IMR-90 (cell line): ENCODE data around the gene RBM8A. TPM values are rescaled to one million over a fixed set of nuclear protein-coding genes. Genes with fewer than 3 reads are reported as not detected.
A peak's percentile ranks its signal among the peaks of the same experiment; 100 is the strongest.

Experiments
- ATAC-seq: fragments of 200-7000 bp; cut with Tn5 transposase; 2 replicates; pipeline ENCODE4 v1.9.1; 2020; ENCODE audit warnings: low read depth, mild to moderate bottlenecking, moderate library complexity
- BruUV-seq: library from RNA; stranded (reverse); fragments of 400-500 nt; replicated peaks from 2 replicates; lab custom pipeline; 2021; lab: Mats Ljungman, UMichigan
- CTCF ChIA-PET: fragments of 300-600 bp; formaldehyde crosslinking; extraction: SDS; loops from one replicate; lab custom pipeline; 2021; ENCODE audit warnings: antibody characterized with exemption; lab: Yijun Ruan, JAX
- POLR2A ChIA-PET: fragments of 300-600 bp; sonication (Branson Sonifier 250); formaldehyde crosslinking; loops from one replicate; lab custom pipeline; 2022; ENCODE audit warnings: antibody characterized with exemption; ENCODE audit not compliant: unreplicated experiment; lab: Charles Lee
- DNase-seq: peaks from one replicate; pipeline ENCODE4 v3.0.0; 2013
- H2AFZ ChIP-seq: replicated peaks from 2 replicates; pipeline ENCODE3; 2013; ENCODE audit warnings: low read length, mild to moderate bottlenecking; ENCODE audit not compliant: poor library complexity
- H2AK5ac ChIP-seq: 2 replicates; pipeline ENCODE4 v1.6.1; 2013; ENCODE audit warnings: low read depth, low read length, inconsistent platforms
- H2AK9ac ChIP-seq: replicated peaks from 2 replicates; pipeline ENCODE3; 2013; ENCODE audit warnings: mild to moderate bottlenecking, low read depth, low read length, moderate library complexity; ENCODE audit not compliant: poor library complexity
- H2BK120ac ChIP-seq: 2 replicates; pipeline ENCODE4 v1.6.1; 2013; ENCODE audit warnings: low read depth, low read length, inconsistent platforms
- H2BK15ac ChIP-seq: 3 replicates; pipeline ENCODE4 v1.6.1; 2013; ENCODE audit warnings: low read depth, low read length, inconsistent platforms
- H2BK20ac ChIP-seq: 2 replicates; pipeline ENCODE4 v1.6.1; 2013; ENCODE audit warnings: low read depth, mild to moderate bottlenecking, inconsistent platforms, low read length, moderate library complexity
- H2BK5ac ChIP-seq: 2 replicates; pipeline ENCODE4 v1.6.1; 2013; ENCODE audit warnings: mild to moderate bottlenecking, low read depth, low read length, inconsistent platforms; ENCODE audit not compliant: poor library complexity, severe bottlenecking
- H3K14ac ChIP-seq: replicated peaks from 2 replicates; pipeline ENCODE4 v1.6.1; 2013; ENCODE audit warnings: low read depth, low read length, inconsistent platforms
- H3K18ac ChIP-seq: 2 replicates; pipeline ENCODE4 v1.6.1; 2013; ENCODE audit warnings: low read depth, low read length, control low read depth
- H3K23ac ChIP-seq: 2 replicates; pipeline ENCODE4 v1.6.1; 2013; ENCODE audit warnings: low read depth, low read length, inconsistent platforms
- H3K27ac ChIP-seq: 2 replicates; pipeline ENCODE4 v1.5.1; 2013; ENCODE audit warnings: mild to moderate bottlenecking, control low read depth, low read length; ENCODE audit not compliant: insufficient read depth
- H3K27me3 ChIP-seq: 2 replicates; pipeline ENCODE4 v1.6.1; 2013; ENCODE audit warnings: low read length; ENCODE audit not compliant: control insufficient read depth, insufficient read depth
- H3K36me3 ChIP-seq: 2 replicates; pipeline ENCODE4 v1.6.1; 2013; ENCODE audit warnings: low read length, mixed read lengths; ENCODE audit not compliant: control insufficient read depth, insufficient read depth
- H3K4ac ChIP-seq: 2 replicates; pipeline ENCODE4 v1.6.1; 2013; ENCODE audit warnings: low read depth, low read length, inconsistent platforms
- H3K4me1 ChIP-seq: 2 replicates; pipeline ENCODE4 v1.6.1; 2013; ENCODE audit warnings: low read length, mixed read lengths; ENCODE audit not compliant: control insufficient read depth, insufficient read depth
- H3K4me2 ChIP-seq: 2 replicates; pipeline ENCODE4 v1.6.1; 2013; ENCODE audit warnings: low read depth, mild to moderate bottlenecking, control low read depth, low read length, moderate library complexity
- H3K4me3 ChIP-seq: 2 replicates; pipeline ENCODE4 v1.5.1; 2013; ENCODE audit warnings: low read depth, mild to moderate bottlenecking, control low read depth, low read length, moderate library complexity; ENCODE audit not compliant: insufficient read depth
- H3K56ac ChIP-seq: 2 replicates; pipeline ENCODE4 v1.6.1; 2013; ENCODE audit warnings: low read length, inconsistent platforms; ENCODE audit not compliant: insufficient read depth; ENCODE audit errors: extremely low read depth
- H3K79me1 ChIP-seq, 2 experiments: 2 replicates each; pipeline ENCODE4 v1.6.1; 2013; ENCODE audit warnings: low read length in 2 of 2, inconsistent platforms in 1 of 2, low read depth in 1 of 2
- H3K9ac ChIP-seq: 2 replicates; pipeline ENCODE4 v1.6.1; 2013; ENCODE audit warnings: low read depth, low read length, control low read depth
- H3K9me1 ChIP-seq: 2 replicates; pipeline ENCODE4 v1.6.1; 2013; ENCODE audit warnings: low read length, inconsistent platforms; ENCODE audit not compliant: insufficient read depth
- H3K9me3 ChIP-seq: 2 replicates; pipeline ENCODE4 v1.6.1; 2013; ENCODE audit warnings: low read length; ENCODE audit not compliant: control insufficient read depth, insufficient read depth
- H4K20me1 ChIP-seq: 2 replicates; pipeline ENCODE4 v1.6.1; 2013; ENCODE audit warnings: low read length, inconsistent platforms; ENCODE audit not compliant: insufficient read depth
- H4K5ac ChIP-seq: 2 replicates; pipeline ENCODE4 v1.6.1; 2013; ENCODE audit warnings: mild to moderate bottlenecking, low read depth, low read length, control low read depth
- H4K8ac ChIP-seq, 2 experiments: 2 replicates each; pipeline ENCODE4 v1.6.1; 2013; ENCODE audit warnings: low read depth in 2 of 2, low read length in 2 of 2, control low read depth in 1 of 2, inconsistent platforms in 1 of 2
- H4K91ac ChIP-seq: 2 replicates; pipeline ENCODE4 v1.6.1; 2013; ENCODE audit warnings: low read depth, low read length, inconsistent platforms; ENCODE audit not compliant: insufficient read depth
- BHLHE40 ChIP-seq: fragments of 150-350 bp; IDR thresholded peaks from 2 replicates; pipeline ENCODE4 v1.6.1; 2016; ENCODE audit warnings: mild to moderate bottlenecking, low read depth, low read length
- CEBPB ChIP-seq: IDR thresholded peaks from 2 replicates; pipeline ENCODE4 v1.6.1; 2012; ENCODE audit warnings: low read depth, low read length, improper control_type of control experiment
- CHD1 ChIP-seq: IDR thresholded peaks from 2 replicates; pipeline ENCODE4 v1.6.1; 2012; ENCODE audit warnings: low read depth, low read length, improper control_type of control experiment
- CTCF ChIP-seq: conservative IDR thresholded peaks from 2 replicates; pipeline ENCODE4 v1.5.1; 2012; ENCODE audit warnings: mild to moderate bottlenecking, low read depth, low read length, improper control_type of control experiment
- FOS ChIP-seq: fragments of 150-350 bp; IDR thresholded peaks from 2 replicates; pipeline ENCODE4 v1.6.1; 2016; ENCODE audit warnings: low read depth, low read length
- MAFK ChIP-seq: IDR thresholded peaks from 2 replicates; pipeline ENCODE4 v1.6.1; 2012; ENCODE audit warnings: low read depth, low read length, improper control_type of control experiment
- MAZ ChIP-seq: IDR thresholded peaks from 2 replicates; pipeline ENCODE4 v1.6.1; 2012; ENCODE audit warnings: low read depth, mild to moderate bottlenecking, low read length, improper control_type of control experiment, moderate library complexity, borderline replicate concordance
- MXI1 ChIP-seq: IDR thresholded peaks from 2 replicates; pipeline ENCODE4 v1.6.1; 2012; ENCODE audit warnings: low read depth, mild to moderate bottlenecking, low read length, moderate library complexity, borderline replicate concordance
- NFE2L2 ChIP-seq: fragments of 150-350 bp; IDR thresholded peaks from 2 replicates; pipeline ENCODE4 v1.6.1; 2016; ENCODE audit warnings: low read depth, mild to moderate bottlenecking, low read length
- POLR2A ChIP-seq: IDR thresholded peaks from 2 replicates; pipeline ENCODE4 v1.6.1; 2012; ENCODE audit warnings: mild to moderate bottlenecking, low read depth, low read length
- RAD21 ChIP-seq: IDR thresholded peaks from 2 replicates; pipeline ENCODE4 v1.6.1; 2012; ENCODE audit warnings: low read length, improper control_type of control experiment
- RCOR1 ChIP-seq: IDR thresholded peaks from 2 replicates; pipeline ENCODE4 v1.6.1; 2012; ENCODE audit warnings: mild to moderate bottlenecking, low read length, improper control_type of control experiment; ENCODE audit not compliant: insufficient replicate concordance
- RFX5 ChIP-seq: IDR thresholded peaks from 2 replicates; pipeline ENCODE4 v1.8.0; 2012; ENCODE audit warnings: low read depth, mild to moderate bottlenecking, low read length, moderate library complexity
- SMC3 ChIP-seq: fragments of 150-350 bp; IDR thresholded peaks from 2 replicates; pipeline ENCODE4 v1.6.1; 2016; ENCODE audit warnings: low read depth, mild to moderate bottlenecking, antibody characterized with exemption, low read length, moderate library complexity
- WGBS, 2 experiments: methylation state at CpG; one replicate each; pipeline versions ENCODE4 v1.1.5 to v1.1.7; 2013; ENCODE audit warnings: missing lambda C conversion rate in 2 of 2; ENCODE audit not compliant: insufficient read length in 1 of 2; ENCODE audit errors: extremely low coverage in 2 of 2; 5-methylcytosine and 5-hydroxymethylcytosine counted together
- dilution Hi-C: fragments of 300-500 bp; cut with HindIII; formaldehyde crosslinking; loops from one replicate; pipeline ENCODE4 v1.14.3; 2018; ENCODE audit warnings: low sequenced_read_pairs; ENCODE audit not compliant: unreplicated experiment
- in situ Hi-C: fragments of 300-500 bp; cut with MboI; formaldehyde crosslinking; loops from 3 replicates; pipeline ENCODE4 v1.14.3; 2019; ENCODE audit warnings: low sequenced_read_pairs, inconsistent platforms, mixed read lengths
- intact Hi-C: fragments of 100-400 bp; cut with micrococcal nuclease; formaldehyde crosslinking; loops from 2 replicates; pipeline ENCODE4 v1.10.0; 2022
- polyA plus RNA-seq, 3 experiments: library from polyadenylated mRNA; depleted of rRNA; stranded (reverse); fragments of >200 nt; gene quantifications; 2 replicates each; pipeline ENCODE4 v1.2.3, GENCODE V29; 2012; ENCODE audit warnings: low replicate concordance in 1 of 3
- total RNA-seq: library from RNA; depleted of rRNA; stranded (reverse); fragments of >200 nt; gene quantifications from 2 replicates; pipeline ENCODE4 v1.2.3, GENCODE V29; 2012
- TF ChIP-seq, protein P1 (sequence below): fragments of 150-350 bp; IDR thresholded peaks from 2 replicates; pipeline ENCODE4 v1.6.1; 2016; ENCODE audit warnings: low read depth, mild to moderate bottlenecking, low read length, moderate library complexity, borderline replicate concordance
- TF ChIP-seq, protein P2 (sequence below): fragments of 150-350 bp; IDR thresholded peaks from 2 replicates; pipeline ENCODE4 v1.6.1; 2017; ENCODE audit warnings: mild to moderate bottlenecking, antibody characterized with exemption, low read length, low read depth

Gene RBM8A
- total and polyA plus RNA-seq, 2 of the 4 experiments (the other 2 are of a cell fraction), result 94.1 to 251 TPM

- Histone ChIP-seq H2BK5ac (peak overlapping the region; percentile 31), H3K14ac (peak overlapping the region; percentile 80), H3K27me3 (no peaks in the 10 kb centered on the region), H2BK20ac (0 out of 2 replicates have a peak overlapping the region, but pooled peaks have one; percentile 6), H3K23ac (peak overlapping the region; percentile 54; the same call in 1 of the 2 replicates), H4K8ac (peak overlapping the region; percentile 80 to 84), H3K4me1 (peaks cover 8% of the 10 kb centered on the region), H3K56ac (peak overlapping the region; percentile 39; the same call in 1 of the 2 replicates), H2BK15ac (no peak overlapping the region), H4K20me1 (no peaks in the 10 kb centered on the region), H3K4me3 (peak overlapping the region; percentile 96), H3K9me1 (peaks cover 6% of the 10 kb centered on the region), H3K9ac (peak overlapping the region; percentile 83), H3K18ac (no peak overlapping the region), H3K27ac (peak overlapping the region; percentile 85; the same call in 1 of the 2 replicates), H3K4me2 (peak overlapping the region; percentile 99), H2AK9ac (peak overlapping the region; percentile 91), H4K5ac (peak overlapping the region; percentile 76), H3K79me1 (peaks cover 15 to 31% of the 10 kb centered on the region in 2 experiments), H3K9me3 (no peaks in the 10 kb centered on the region), H2AFZ (peak overlapping the region; percentile 91), H2BK120ac (no peak overlapping the region), H2AK5ac (peak overlapping the region; percentile 69; the same call in 1 of the 2 replicates), H3K36me3 (0 out of 2 replicates have a peak, but pooled peaks cover 2% of the 10 kb centered on the region), H3K4ac (peak overlapping the region; percentile 61), H4K91ac (peak overlapping the region; percentile 67)
- no peak for DNase-seq
- CTCF ChIA-PET, result interaction anchor here (2.2 kb wide), 1 partner anchor 26 kb away, joined by 12 read pairs; no protein-coding TSS in a partner anchor
- POLR2A ChIA-PET, result no interaction called here
- no peak for ATAC-seq
- dilution Hi-C loops (no loop called here), in situ Hi-C loops (loop anchor here (5.0 kb wide), 2 partner anchors 50 to 80 kb away; partner anchors contain the start of gene TXNIP), intact Hi-C loops (loop anchor here (5.0 kb wide), 1 partner anchor 80 kb away; the partner anchor contains the start of gene TXNIP)
- TF ChIP-seq RFX5 (no peak), BHLHE40 (no peak), CTCF (no peak), CEBPB (no peak), MAZ (no peak), SMC3 (no peak), MXI1 (no peak), RCOR1 (no peak), RAD21 (no peak), POLR2A (no peak), MAFK (no peak), CHD1 (no peak), NFE2L2 (no peak), FOS (no peak)
- TF ChIP-seq, protein P1, sequence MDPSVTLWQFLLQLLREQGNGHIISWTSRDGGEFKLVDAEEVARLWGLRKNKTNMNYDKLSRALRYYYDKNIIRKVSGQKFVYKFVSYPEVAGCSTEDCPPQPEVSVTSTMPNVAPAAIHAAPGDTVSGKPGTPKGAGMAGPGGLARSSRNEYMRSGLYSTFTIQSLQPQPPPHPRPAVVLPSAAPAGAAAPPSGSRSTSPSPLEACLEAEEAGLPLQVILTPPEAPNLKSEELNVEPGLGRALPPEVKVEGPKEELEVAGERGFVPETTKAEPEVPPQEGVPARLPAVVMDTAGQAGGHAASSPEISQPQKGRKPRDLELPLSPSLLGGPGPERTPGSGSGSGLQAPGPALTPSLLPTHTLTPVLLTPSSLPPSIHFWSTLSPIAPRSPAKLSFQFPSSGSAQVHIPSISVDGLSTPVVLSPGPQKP, result no peak
- TF ChIP-seq, protein P2, sequence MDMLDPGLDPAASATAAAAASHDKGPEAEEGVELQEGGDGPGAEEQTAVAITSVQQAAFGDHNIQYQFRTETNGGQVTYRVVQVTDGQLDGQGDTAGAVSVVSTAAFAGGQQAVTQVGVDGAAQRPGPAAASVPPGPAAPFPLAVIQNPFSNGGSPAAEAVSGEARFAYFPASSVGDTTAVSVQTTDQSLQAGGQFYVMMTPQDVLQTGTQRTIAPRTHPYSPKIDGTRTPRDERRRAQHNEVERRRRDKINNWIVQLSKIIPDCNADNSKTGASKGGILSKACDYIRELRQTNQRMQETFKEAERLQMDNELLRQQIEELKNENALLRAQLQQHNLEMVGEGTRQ, result no peak
- no TSS peak for BruUV-seq
- 100% methylated on average over 1 of the region's 5 CpGs; no CpG with 5 or more reads in 1 of the 2 experiments for WGBS, 2 experiments
Measured at GRCh38 chr1:145917595-145917994, 9.7 kb downstream of the RBM8A start.
